Nasal cavity respiratory epithelium epithelial cell of viscerocranial mucosa (primary cell): ENCODE results near the gene PLCD1. TPM values are rescaled to one million over a fixed set of nuclear protein-coding genes. Genes with fewer than 3 reads are reported as not detected.

Source experiments
- total RNA-seq: library from RNA; depleted of rRNA; stranded (reverse); fragments of >200 nt; gene quantifications from 2 replicates; pipeline ENCODE4 v1.2.3, GENCODE V29; 2014

Gene PLCD1
- 41.4 and 41.6 TPM in 2 replicates for total RNA-seq

DNA sequence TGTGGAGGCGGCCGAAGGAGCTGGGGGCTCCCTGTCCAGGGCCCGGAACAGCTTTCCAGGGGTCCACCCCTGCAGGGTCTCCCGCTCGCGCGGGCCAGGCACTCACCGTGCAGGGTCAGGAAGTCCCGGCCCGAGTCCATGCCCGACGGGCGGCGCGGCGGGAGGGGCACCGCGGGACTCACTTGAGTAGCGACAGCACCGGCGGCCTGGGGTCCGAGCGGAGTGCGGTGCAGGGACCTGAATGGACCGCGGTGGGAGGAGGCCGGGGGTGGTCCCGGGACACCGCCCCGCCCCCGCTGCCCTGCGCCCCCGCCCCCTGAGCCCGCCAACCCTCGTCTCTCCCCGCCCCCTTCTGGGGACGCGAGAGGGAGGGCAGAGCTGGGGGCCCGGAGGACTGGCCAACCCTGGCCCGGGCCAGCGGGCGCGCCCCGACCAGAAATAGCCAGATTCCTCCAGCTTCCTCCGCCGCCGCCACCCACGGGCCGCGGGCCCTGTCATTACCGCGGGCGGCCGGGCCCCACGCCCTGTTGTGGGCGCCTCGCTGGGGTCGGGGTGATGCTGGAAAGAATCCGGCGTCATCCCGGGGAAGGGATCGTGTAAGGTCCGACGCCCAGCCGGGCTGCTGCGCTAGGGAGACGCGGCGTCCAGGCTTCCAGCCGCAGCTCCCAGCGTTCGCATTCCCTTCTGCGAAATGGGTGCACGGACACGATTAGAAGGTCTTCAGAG is at the start of gene PLCD1:
PLCD1 (minus strand) TSS at position 243 of the 726 bp plus-strand sequence; CDS start at position 140, 103 bp downstream.

DNA sequence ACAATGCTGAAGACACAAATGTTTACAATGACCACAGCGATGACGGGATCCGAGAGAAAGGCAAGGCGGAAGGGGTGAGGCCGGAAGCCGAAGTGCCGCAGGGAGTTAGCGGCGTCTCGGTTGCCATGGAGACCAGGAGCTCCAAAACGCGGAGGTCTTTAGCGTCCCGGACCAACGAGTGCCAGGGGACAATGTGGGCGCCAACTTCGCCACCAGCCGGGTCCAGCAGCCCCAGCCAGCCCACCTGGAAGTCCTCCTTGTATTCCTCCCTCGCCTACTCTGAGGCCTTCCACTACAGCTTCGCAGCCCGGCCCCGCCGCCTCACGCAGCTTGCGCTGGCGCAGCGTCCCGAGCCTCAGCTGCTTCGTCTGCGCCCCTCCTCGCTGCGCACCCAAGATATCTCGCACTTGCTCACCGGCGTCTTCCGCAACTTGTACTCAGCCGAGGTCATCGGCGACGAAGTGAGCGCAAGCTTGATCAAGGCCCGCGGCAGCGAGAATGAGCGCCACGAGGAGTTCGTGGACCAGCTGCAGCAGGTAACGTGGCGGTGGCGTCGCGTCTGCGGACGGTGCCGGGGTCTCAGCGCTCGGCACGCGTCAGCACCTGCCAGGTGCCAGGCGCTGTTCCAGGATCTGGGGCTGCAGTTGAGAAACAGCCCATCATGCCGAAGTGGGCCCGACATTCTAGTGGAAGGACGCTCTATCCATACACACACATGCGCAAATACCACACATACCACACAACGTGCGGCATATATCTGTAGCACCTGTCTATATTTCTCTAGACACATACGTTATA is 9.9 kb upstream of the PLCD1 start, which contains the start of gene DLEC1:
DLEC1 (plus strand) TSS at position 108 of the 798 bp plus-strand sequence; CDS start at position 126, 18 bp downstream.

DNA sequence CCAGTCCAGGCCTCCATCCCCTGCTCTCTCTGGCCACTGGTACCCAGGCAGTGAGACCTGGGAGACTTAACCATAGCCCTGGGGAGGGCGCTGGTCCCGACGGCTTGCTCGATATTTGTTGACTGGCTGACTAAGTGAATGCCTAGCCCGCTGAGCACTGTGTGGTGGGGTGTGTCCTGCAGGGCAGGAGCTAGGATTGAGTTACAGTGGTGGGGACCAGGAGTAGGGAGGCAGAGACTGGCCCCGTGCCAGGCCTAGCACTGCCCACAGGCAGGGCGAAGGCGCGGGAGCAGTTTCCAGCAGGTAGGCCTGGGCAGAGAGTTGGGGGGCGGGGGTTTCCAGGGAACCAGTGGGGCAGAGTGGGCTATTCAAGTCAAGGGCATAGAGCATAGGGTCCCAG is 38.9 kb downstream of the PLCD1 start, which contains the start of gene VILL:
VILL (plus strand) TSS at position 260 of the 400 bp plus-strand sequence. CDS start 2,887 bp downstream, outside the sequence.

Other genes with a start within 250 kb of the PLCD1 start
- gene CTDSPL, start 167.8 kb downstream of the PLCD1 start, total RNA-seq, result 37.3 and 76.8 TPM in 2 replicates
- 28.0 and 45.5 TPM in 2 replicates for gene VILL, start 38.9 kb downstream of the PLCD1 start, total RNA-seq
- under 0.01 and 0.21 TPM in 2 replicates for gene DLEC1, start 9.6 kb upstream of the PLCD1 start, total RNA-seq
- gene ACAA1, start 107.5 kb upstream of the PLCD1 start, total RNA-seq, result 46.9 and 54.7 TPM in 2 replicates
- 18.8 and 33.0 TPM in 2 replicates for gene MYD88, start 109.0 kb upstream of the PLCD1 start, total RNA-seq
- 66.7 and 167 TPM in 2 replicates for gene OXSR1, start 135.9 kb upstream of the PLCD1 start, total RNA-seq
- gene SLC22A13, start 236.2 kb upstream of the PLCD1 start, total RNA-seq, result 0.34 and 0.43 TPM in 2 replicates